IPS DF 4.7 (cell line): Measurements from ENCODE around the gene ARFIP2.

Experiments used
- DNase-seq: peaks from one replicate; pipeline ENCODE4 v3.0.0-alpha.2; 2013; ENCODE audit warnings: low spot score; ENCODE audit errors: extremely low read depth

Gene ARFIP2

DNA sequence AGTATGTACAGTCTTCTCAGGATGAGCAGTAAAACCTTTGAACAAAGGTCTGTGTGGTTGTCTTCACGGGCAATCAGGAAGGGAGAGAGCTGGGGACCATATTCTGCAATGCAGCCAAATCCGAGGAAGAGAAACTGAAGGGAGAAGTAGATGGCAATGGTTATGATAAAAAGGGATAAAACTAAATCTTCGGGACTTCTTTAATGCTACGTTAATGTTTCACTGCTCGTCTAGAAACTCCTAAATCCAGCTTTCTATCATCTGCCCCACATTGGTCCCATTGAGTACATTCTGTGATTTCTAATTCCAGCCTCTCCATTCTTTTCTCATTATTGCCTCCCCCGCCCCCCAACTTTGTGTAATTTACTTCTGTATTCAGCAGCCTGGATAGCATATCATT is 1.9 kb upstream of the ARFIP2 start:
- no peak for DNase-seq

DNA sequence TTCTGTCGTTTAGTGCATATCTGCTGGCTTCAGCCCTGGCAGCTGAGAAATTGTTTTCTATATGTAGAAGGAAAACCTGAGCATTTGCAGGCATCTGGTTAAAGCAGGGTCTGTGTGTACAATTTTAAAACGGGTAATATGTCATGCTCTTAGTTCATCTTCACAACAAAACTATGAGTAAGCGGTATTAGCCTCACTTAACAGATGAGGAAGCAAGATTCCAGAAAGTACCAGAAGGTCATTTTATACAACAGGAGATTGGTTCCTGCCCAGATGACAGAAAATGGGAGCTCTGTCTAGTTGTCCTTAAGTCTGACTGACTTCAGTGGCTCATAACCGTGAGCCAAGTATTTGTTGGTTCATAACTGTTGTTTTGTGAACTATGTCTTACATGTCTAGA is 1.3 kb upstream of the ARFIP2 start:
- no peak for DNase-seq

DNA sequence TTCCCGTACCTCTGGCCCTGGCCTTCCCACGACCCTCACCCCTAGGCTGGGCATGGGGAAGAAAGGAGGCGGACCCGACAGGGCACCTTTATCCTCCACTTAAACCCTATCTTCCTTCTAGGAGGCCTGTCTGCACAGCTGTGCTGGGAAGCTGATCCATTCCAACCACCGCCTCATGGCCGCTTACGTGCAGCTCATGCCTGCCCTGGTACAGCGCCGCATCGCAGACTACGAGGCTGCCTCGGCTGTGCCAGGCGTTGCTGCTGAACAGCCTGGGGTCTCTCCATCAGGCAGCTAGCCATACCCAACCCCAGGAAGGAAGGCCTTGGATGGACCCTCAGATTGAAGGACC is 769 bp upstream of the ARFIP2 start:
- no peak for DNase-seq

DNA sequence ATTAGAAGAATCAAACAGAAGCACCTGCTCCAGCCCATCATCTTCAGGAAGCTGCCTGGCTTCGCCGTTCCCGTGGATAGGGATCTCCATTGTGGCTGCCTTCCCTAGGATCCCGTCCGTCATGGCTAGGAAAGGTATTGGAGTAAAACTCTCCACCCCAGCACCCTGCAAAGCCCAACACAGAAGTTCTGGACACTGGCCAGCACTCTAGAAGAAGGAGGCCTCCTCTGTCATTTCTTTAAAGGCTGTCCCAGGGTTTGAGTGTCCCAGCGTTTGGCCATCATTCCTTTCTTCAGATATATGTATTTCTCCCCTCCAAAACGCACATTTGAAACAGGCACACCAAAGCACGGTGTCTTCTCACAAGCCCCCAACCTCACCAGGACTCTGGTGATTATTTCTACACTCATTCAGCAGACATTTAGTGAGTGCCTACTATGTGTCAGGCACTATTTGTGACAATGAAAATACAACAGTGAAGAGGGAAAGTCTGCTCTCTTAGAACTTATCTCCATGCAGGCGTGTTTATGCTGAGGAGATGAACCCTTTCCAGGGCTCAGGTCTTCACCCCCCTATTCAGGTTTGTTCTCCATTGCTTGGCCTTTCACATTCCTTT is 724 bp downstream of the ARFIP2 start:
- DNase-seq = no peak

DNA sequence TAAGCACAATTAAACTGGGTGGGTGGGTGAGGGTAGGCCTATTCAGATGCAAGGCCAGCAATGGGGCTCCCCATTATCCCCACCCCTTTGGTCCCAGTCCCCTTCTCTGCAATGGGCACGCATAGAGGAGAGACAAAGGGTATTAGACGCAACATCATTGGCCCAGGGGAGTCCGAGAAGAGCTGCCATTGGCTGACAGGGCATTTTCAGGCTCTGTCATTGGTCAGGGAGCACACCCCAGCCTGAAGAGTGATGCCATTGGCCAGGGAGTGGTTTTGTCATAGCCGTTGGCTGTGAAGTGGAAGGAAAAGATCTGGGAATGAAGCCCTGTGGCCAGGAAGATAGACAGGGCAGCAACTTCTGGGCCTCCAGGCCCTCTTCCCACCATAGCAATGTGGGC is 4.6 kb downstream of the ARFIP2 start:
- DNase-seq = no peak

DNA sequence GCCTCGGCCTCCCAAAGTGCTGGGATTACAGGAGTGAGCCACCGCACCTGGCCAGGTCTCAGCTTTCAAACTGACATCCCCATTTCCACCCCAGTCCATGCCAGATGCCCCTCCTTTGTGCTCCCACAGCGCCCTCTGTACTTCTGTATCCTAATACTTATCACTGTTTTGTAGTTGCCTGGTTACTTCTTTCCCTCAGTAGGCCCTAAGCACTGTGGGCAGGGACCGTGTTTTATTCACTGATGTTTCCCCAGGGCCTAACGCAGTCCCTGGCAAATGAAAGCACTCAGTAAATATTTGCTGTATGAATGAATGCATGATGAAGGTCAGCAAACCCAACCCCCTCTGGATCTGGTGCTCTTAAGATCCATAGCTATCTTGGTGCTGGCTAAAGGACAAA is 5.2 kb downstream of the ARFIP2 start:
- no peak for DNase-seq

DNA sequence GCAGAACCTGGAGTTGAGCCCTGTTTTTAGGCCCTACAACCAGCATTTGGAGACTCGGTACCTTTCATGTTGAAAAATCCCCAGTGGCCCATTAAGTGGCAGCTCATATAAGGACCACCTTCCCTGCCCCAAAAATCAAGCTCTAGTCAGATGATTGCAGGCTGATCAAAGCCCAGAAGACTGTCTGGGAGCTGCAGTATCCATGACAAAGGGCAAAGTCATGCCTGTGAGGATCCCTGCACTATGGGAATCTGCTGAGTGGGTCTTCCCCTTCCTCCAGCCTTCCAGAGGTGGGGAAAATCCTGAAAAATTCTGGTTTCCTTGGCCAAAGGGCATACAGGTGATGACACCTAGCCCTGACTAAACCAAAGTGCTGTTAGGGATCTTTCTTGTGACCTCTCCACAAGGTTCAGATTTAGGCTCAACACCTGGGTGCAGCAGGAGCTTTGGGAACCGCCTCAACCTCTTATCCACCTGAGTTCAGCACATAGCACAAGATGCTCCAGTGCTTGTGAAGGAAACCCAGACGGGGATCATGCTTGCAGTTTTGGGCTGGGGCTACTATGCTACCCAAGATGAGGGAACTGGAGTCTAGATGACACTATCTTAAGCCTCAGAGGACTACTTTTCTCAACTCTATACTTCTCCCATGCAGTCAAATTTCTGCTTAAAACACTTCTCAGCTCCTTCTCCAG is 6.2 kb downstream of the ARFIP2 start:
- no peak for DNase-seq

DNA sequence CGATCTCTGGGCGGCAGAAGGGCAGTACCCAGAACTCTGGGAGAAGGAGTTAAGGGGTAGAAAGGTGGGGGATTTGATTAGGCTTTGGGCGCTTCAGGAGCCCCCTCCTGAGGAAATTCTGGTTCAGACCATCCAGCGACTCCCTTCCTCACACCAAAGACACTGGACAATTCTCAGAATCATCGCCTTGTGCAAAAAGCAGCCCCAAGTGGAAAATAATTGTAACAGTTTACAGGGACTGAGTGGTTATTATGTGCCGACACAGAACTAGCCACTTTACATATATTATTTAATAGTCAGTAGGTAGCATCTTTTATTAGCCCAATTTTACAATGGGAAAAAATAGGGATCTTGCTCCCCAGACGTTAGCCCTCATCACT is 6.7 kb downstream of the ARFIP2 start:
- no peak for DNase-seq

DNA sequence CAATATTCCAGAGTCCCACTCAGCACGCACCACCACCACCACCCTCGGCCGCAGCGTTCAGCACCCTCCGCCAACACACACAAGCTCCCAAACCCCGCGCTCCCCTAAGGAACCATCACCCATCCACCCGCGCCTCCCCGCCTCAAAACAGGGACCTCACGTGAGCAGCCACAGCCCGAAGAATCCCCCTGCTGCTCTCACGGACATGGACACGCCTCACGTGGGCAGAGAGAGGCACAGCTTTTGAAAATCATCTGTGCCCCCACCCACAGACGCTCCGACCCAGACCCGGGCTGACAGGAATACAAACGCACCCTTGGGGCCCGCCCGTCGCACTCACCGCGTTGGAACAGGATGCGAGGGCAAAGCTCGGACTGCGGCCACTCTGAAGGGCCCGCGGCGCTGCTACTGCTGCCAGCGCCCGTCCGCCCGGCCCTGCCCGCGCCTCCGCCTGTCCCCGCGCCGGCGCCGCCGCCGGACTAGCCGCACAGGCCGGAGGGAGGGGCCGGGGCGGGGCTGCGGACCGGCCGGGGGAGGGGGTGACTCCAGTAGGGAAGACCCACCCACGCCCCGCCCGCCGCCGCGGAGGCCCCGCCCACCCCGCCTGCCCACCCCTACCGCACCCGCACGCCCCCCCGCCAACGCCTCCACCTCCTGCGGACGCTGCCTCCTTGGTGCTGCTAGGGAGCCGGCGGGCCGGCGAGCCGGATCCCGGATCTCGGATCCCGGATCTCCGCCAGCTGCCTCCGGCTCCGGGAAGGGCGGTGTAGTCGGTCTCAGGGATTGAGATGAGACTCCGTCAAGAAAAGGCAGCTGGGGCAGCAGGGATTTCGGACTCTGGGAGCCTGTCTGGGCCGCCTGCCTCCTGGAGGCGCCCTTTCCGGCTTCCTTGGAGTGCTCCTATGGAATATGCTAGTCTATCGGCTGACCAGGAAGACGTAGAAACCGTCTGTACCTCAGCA is 7.4 kb downstream of the ARFIP2 start, which contains the start of gene TRIM3:
Gene TRIM3 (minus strand): TSS at position 491 of the 962 bp plus-strand sequence. CDS start 8,246 bp downstream, outside the sequence.
- DNase-seq = no peak

DNA sequence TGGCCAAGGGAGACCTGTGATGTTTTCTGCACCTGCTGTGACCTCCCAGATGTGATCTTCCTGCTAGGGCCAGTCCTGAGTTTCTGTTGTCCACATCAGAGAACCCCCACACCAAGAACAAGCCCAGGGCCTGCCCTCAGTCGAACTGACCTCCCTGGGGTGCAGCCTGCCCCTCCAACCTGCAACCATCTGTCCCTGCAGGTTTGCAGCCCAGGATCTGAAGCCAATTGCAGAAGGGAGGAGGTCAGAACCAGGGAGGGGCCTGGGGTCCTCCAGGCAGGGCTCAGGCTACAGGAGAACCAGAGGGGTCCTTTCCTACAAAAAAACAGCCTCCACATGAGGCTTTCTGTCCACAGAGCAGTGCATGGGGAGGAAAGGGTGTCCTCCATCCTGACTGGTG is 8.2 kb downstream of the ARFIP2 start:
- DNase-seq = no peak

DNA sequence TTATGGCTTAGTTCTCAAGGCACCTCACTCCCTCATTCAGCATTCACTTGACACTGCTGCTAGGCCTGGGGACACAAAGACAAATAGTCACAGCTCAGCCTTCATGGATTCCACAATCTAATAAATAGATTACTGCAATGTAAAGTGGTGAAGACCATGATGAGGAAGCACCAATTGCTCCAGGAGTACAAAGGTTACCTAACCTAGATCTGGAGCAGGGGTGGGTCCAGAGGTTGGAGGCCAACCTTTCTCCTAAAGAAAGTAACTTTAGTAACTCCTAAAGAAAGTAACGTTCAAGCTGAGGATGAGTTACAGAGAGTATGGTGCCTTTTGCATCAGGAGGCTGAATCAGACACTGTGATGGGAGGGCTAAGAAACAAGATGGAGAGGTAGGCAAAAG is 11.5 kb downstream of the ARFIP2 start:
- no peak for DNase-seq

DNA sequence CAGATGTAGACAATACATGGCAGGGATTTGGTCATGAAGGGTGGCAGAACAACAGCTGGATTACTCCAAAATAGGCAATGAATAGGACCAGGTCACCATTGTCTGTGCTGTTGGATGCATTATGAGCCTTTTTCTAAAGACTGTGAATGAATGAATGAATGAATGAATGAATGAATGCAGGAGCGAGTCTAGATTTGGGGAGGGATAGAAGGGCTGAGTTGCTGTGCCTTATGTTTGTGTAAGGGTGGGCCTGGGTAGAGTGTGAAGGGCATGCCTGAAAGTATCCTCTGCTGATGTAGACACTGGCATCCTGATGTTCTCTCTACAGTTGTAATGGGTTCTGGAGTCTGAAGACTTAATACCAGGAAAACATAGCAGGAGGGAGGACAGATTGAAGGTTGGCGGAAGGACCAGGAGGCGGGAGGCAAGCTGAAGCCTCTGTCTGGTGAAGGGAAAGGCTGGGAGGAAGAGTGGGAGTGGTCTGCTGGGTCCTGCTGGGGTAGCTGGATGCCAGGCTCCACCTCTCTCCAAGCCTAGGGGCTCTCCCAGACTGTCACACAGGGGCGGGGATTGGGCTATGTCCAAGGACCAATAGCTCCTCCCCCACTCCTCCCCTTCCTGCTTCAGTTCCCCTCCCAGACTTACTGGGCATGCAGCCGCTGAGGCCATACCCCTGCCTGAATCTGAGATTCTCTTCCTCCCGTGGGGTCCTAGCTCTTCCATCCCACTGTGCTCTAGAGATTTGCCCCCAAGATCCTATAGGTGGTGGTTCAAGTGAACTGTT is 12.2 kb downstream of the ARFIP2 start:
- peak; percentile 97 for DNase-seq

DNA sequence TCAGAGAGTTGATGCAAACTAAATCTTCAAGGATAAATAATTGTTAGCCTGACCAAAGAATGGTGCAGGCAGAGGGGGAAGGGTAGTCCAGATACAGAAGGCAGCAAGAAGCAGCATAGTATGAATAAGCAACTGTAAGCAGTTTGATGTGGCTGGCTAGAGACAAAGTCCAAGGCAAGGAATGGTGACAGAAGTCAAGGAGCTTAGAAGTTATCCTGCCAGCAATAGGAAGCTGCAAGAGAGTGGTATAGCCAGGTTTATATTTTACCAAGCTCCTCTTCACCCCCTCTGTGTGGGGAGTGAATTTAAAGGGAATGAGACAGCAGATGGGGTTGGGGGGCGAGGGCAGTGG is 22.1 kb downstream of the ARFIP2 start:
- DNase-seq = no peak

DNA sequence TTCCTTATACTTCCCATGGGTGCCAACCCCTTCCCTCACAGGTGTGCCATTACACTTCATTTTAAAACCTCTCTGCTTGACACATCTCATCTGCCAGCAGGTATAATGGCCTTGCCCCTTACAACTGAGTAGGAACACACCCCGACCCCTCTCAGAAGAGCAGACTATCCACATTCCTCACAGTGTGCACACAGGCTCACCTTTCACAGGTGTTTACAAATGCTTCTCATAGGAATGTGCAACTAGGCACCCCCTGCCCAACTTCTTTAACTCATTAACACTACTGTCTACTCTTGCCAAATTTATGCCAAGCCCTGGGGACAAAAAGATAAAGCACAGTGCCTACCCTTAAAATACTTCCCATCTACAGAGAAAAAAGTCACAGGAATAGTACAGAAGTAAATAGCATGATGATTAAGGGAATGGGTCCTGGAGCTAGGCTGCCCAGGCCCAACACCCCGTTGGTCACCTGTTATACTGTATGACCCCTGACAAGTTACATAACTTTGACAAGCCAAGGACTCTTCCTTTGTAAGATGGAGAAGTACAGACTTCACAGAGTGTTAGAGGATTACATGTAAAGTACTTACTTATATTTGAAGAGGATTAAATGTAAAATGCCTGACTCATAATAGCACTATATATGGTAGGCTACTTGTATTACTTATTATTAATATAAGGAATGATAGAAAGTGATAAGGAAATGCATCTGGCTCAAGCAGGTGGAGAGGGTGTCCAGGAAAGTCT is 22.6 kb downstream of the ARFIP2 start:
- DNase-seq = no peak

DNA sequence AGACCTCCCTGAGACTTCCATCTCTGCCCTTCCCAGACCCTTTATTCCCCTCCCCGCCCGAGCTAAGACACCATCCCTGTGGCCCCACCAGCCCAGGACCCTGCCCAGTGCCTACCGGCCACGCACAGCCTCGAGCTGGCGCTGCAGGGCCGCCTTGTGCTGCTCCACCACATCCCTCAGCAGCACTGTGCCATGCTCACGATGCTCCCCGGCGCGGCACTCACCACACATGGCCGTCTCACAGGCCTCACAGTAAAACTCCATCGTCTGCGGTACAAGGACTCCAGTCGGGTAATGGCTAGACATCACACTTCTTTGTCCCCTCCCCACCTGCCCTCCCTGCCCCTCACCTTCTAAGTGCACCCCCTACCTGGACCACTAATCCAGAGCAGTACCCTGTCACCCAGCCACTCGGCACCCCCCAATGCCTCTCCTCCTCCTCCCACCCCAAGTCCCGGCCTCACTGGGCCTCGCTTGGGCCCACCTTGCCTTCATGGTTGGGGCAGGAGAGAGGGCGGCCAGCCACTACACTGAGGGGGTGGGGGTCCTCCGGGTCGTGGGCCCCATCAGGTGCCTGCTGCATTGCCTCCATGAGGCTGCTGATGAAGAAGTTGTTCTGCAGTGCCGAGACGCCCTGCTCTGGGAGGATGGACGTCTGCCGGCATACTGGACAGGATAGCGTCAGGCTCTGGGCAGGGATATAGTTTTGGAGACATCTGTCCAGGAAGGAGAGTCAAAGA is 23.4 kb downstream of the ARFIP2 start:
- no peak for DNase-seq

DNA sequence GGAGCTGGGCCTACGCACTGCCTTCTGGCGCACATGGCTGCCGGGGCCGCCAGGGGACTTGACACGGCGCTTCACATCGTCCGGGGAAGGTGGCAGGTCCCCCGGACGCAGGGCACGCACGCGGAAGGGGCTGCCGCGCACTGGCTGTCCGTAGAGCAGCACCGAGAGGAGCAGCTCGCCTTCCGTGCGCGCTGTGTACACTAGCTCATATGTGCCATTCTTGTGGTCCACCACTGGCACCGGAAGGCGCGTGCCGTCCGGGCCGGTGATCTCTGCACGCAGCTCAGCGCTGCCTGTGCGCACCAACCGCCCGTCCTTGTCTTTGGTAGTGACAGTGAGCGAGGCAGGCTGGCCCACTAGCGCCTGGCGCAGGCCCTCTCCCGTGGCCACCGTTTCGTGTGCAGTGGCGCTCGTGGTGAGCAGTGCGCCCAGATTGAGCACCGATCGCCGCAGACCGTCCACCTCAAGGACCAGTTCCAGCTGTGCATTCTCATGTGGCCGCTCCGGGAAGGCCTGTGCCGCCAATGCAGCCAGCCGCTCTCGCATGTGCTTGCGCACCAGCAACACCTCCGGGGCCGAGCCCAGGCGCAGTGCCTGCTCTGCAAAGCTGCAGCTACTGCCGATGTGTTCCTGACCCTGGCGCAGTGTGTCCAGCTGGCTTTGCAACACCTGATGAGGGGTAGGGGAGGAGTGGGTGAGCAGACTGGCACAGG is 24.6 kb downstream of the ARFIP2 start:
- DNase-seq = no peak

DNA sequence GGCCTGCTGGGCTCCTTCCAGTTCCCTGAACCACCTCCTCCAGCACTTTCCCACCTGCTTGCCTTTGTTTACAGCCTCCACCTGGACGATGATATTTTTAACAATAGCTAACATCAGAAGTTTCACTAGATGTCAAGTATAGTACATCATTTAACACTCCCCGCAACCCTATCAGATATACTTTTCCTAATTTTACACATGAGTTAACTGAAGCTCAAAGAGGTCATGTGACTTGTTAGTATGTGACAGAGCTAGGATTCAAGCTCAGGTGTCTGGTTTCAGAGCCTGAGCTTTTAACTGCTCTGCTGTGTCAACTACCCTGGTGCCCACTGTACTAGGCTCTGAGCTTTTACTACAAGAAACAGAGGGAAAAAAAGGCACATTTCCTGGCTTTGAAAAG is 26.1 kb downstream of the ARFIP2 start:
- no peak for DNase-seq

DNA sequence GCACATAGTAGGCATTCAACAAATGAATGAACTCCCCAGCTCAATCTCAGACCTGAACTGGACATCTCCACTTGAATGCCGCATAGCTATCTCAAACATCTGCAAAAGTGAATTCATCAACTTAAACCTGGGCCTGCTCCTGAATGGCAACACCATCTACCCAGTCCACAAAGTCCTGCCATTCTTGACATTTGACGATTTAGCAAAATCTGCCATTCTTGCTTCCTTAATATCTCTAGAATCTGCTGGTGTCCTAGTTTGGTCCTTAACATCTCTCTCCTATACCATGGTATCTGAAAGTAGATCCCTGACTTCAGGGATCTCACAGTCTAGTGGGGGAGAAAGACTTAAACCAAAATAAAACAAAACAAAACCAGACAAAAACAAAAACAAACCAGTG is 28.0 kb downstream of the ARFIP2 start:
- DNase-seq = no peak

DNA sequence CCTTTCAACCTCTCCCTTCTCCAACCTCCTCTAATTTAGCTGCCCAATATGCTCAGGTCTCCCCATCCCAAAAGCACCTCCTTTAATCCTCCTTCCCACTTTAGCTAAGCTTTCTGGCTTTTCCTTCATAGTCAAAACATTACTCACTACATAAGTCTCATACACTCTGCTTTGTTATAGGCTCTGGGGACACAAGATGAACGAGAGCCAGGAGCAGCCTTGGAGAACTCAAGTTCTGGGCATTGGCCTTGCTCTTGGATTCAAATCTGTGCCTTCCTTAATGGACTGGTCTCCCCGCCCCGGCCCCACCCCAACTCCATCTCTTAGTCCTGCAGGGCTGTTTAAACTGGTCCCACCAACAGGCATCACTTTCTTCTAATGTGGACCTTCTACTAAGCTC is 28.9 kb downstream of the ARFIP2 start:
- no peak for DNase-seq

DNA sequence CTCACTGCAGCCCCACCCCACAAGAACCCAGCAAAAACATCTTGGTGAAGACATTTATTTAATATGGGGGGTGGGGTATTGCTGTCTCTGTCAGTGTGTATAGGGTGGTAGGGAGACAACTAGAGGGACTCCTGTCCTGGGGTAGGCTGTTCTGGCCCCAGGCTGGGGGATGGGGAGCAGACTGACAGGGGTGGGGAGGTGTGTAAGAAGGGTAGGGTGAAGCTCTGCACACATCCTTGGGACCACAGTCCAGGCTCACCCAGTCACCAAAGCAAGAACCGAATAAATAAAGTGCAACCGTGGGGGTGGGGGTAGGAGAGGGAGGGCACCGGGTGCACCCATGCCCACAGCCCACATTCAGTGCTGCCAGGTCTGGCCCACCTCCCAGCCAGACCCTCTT is 32.6 kb downstream of the ARFIP2 start:
- DNase-seq = no peak
